Fibroblast of lung (primary cell): ENCODE measurements around the gene BLOC1S6.

Experiments used
- CTCF ChIP-seq, 2 donors: IDR thresholded peaks in 1 of 2; conservative IDR thresholded peaks in 1 of 2; 1 replicate in 1 of 2; 2 replicates in 1 of 2; pipeline ENCODE4 v1.5.1; 2011 to 2012; ENCODE audit warnings: low read length in 2 of 2, control low read depth in 1 of 2, inconsistent platforms in 1 of 2, low read depth in 1 of 2, mild to moderate bottlenecking in 1 of 2
- EZH2 ChIP-seq: IDR thresholded peaks from 2 replicates; pipeline ENCODE4 v1.5.1; 2012; ENCODE audit warnings: low read length, control low read depth, mild to moderate bottlenecking; ENCODE audit errors: missing control alignments

- TF ChIP-seq EZH2 (no peak), CTCF (conservative IDR thresholded peaks at IDR 0.05 in 1 of 2, IDR thresholded peaks at IDR 0.05 in 1 of 2; ENCODE audit: low read depth in 1 of 2, low read length in 2 of 2) (no peak)
Measured at GRCh38 chr15:45586125-45586524, 1.1 kb upstream of the BLOC1S6 start.
